NCI-H82 treated with DMSO at 0.1 percent for 48 hours (cell line): ENCODE results near the gene SHLD3.
"Not testable (repeated sequence)": the region's sequence is repeated elsewhere in the genome, so short reads cannot be mapped to it uniquely, and the experiment has no call there.

Experiments used
- DNase-seq: peaks from one replicate; lab custom pipeline; 2025; ENCODE audit not compliant: unreplicated experiment; lab: John Stamatoyannopoulos, UW

SHLD3 gene

GRCh38 chr5:65676056-65676455, 51.2 kb downstream of the SHLD3 start:
- DNase-seq = not testable (repeated sequence)
